Vagina (tissue), 2 donors: ENCODE data around the gene PPARD.
"Not testable (repeated sequence)": the region's sequence is repeated elsewhere in the genome, so short reads cannot be mapped to it uniquely, and the experiment has no call there.

ENCODE experiments used
- CTCF ChIP-seq, 3 experiments: fragments of 450-650 bp in 2 of 3; fragments of 200-600 bp in 1 of 3; sonication (generic) in 1 of 3; IDR thresholded peaks; one replicate each; pipeline ENCODE4 v1.5.1; 2017 to 2019; ENCODE audit warnings: antibody characterized with exemption in 3 of 3, mild to moderate bottlenecking in 2 of 3, moderate library complexity in 2 of 3
- POLR2A ChIP-seq, 2 donors: fragments of 450-650 bp; IDR thresholded peaks; one replicate each; pipeline ENCODE4 v1.6.1; 2017; ENCODE audit warnings: antibody characterized with exemption in 2 of 2, mild to moderate bottlenecking in 2 of 2, moderate library complexity in 2 of 2
- POLR2AphosphoS5 ChIP-seq, 2 donors: sonication (generic); formaldehyde crosslinking; IDR thresholded peaks; one replicate each; pipeline ENCODE4 v1.9.0; 2017; ENCODE audit warnings: antibody characterized with exemption in 2 of 2, mild to moderate bottlenecking in 2 of 2, low read depth in 1 of 2; ENCODE audit not compliant: insufficient read depth in 1 of 2

GRCh38 chr6:35389386-35389785 lies 47.0 kb downstream of the PPARD start:
- not testable (repeated sequence) for TF ChIP-seq CTCF (IDR thresholded peaks at IDR 0.05); POLR2AphosphoS5 (IDR thresholded peaks at IDR 0.05; ENCODE audit: insufficient read depth in 1 of 2, low read depth in 1 of 2); POLR2A (IDR thresholded peaks at IDR 0.05)
